NOMO-1 treated with dmso at 0.1 percent for 144 hours (cell line): ENCODE data around the gene GNA12.
"Not testable (repeated sequence)": the region's sequence is repeated elsewhere in the genome, so short reads cannot be mapped to it uniquely, and the experiment has no call there.

Experiments used
- DNase-seq: peaks from one replicate; lab custom pipeline; 2025; ENCODE audit not compliant: unreplicated experiment; lab: John Stamatoyannopoulos, UW

Gene GNA12

DNA sequence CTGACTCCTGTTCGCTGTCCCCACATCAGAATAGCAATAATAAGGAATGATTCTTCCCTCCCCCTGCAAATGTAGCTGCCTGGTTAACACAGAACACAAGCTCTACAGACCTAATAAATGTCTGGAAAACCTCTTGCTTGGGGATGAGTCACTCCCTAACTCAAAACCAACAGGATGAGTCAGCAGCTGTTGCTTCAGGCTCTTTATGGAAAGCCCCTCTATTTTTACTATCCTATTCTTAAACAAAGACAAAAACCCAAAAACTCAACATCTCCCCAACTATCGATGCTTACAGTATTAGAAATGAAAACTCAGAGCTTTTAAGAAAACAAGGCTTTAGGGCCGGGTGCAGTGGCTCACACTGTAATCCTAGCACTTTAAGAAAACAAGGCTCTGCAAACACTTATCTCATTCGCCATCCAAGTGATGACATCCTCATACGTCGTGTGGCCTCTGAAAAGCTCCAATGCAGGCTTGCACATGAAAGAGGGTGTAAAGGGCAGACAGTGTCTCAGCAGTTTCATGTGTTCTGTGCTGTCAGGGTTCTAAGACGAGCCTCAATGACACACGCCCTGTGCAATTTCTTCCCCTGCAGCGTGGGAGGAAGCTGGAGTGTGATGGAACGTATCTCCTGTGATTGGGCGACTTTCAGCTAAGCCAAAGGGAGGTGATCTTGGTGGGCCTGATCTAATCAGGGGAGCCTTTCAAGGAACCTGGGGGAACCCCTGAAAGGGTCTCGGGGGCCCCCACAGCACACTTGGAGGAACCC lies 86.0 kb downstream of the GNA12 start:
- peak; percentile 87 for DNase-seq

DNA sequence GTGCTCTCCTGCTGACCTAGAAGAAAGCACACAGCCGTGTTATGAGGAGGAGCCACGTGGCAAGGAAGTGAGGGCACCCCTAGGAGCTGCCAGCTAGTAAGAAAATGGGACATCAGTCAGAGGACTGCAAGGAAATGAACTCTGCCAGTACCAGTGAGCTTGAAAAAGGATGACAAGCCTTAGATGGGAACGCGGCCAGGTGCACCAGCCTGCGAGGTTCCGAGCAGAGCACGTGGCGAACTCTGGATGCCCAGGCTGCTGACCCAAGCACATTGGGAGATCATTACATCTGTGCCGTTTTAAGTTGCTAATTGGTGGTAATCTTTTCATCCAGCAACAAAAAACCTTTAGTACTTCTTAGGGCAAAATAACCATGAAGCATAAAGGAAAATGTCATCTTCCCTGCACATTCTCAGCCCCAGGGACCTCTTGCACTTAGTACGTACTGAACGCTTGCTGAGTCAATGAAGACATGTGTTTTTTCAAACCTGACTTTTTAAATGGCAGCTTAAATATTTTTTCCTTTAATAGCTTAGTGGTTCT lies 86.7 kb downstream of the GNA12 start:
- DNase-seq: no peak

- DNase-seq: no peak
Measured at GRCh38 chr7:2755531-2755930, 88.6 kb downstream of the GNA12 start.

- DNase-seq: no peak
Measured at GRCh38 chr7:2754912-2755311, 89.2 kb downstream of the GNA12 start.

- DNase-seq: no peak
Measured at GRCh38 chr7:2754086-2754485, 90.0 kb downstream of the GNA12 start.

DNA sequence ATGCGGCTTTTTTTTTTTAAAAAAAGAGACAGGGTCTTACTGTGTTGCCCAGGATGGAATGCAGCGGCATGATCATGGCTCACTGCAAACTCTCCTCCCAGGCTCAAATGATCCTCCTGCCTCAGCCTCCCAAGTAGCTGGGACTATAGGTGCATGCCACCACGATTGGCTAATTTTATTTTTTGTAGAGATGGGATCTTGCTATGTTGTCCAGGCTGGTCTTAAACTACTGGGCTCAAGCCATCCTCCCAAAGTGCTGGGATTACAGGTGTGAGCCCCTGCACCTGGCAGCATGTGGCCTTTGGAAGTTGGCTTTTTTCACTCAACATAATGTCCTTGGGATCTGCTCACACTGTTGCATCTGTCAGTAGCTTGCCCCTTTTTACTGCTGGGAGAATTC lies 91.0 kb downstream of the GNA12 start:
- no peak for DNase-seq

DNA sequence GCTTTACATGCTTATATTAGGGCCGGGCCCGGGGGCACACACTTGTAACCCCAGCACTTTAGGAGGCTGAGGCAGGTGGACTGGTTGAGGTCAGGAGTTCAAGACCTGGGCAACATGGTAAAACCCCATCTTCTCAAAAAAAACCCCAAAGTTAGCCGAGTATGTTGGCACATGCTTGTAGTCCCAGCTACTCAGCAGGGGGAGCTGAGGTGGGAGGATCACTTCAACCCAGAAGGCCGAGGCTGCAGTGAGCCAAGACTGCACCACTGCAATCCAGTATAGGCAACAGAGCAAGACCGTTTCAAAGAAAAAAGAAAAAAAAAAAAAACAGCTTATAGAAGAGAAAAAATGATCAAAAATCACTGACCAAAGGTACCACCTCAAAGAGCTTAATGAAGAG lies 93.0 kb downstream of the GNA12 start:
- no peak for DNase-seq

GRCh38 chr7:2750004-2750407 lies 94.1 kb downstream of the GNA12 start:
- no peak for DNase-seq

- DNase-seq: not testable (repeated sequence)
Measured at GRCh38 chr7:2748684-2749083, 95.4 kb downstream of the GNA12 start.

DNA sequence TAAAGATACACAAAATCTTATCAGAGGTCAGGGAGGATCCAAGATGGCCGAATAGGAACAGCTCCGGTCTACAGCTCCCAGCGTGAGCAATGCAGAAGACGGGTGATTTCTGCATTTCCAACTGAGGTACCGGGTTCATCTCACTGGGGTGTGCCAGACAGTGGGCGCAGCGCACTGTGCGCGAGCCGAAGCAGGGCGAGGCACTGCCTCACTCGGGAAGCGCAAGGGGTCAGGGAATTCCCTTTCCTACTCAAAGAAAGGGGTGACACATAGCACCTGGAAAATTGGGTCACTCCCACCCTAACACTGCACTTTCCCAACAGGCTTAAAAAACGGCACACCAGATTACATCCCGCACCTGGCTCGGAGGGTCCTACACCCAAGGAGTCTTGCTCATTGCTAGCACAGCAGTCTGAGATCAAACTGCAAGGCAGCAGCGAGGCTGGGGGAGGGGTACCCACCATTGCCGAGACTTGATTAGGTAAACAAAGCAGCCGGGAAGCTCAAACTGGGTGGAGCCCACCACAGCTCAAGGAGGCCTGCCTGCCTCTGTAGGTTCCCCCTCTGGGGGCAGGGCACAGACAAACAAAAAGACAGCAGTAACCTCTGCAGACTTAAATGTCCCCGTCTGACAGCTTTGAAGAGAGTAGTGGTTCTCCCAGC lies 100.5 kb downstream of the GNA12 start:
- DNase-seq: not testable (repeated sequence)

DNA sequence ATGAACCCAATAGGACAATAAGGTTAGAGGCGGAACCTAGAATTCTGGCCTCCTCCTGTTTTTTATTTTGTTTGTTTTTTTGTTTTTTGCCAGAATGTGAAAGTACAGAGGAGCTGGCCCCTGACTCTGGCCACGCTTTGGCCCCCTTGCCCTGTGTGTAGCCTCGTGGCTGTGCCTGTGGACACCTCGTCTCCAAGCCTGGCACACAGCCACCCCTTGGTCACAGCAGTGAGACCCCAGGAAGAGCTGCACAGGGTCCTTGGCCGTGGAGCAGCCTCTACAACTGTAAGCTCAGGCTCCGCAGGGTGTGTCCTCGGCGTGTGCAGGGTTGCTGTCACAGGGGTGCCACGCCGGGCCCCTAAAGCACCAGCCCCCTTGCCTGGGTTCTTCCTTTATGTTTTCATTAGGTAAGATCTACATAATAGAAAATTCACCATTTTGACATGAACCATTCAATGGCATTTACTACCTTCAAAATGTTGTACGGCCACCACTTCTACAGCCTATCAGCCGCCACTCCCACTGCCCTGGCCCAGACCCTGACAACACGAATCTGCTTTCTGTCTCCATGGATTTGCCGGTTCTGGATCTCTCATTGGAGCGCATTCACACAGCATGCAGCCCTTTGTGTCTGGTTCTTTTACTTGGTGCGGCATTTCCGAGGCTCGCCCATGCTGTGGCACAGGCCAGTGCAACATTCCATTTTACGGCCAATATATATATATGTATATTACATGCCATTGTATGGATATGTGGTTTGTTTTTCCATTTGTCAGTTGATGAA lies 105.2 kb downstream of the GNA12 start:
- DNase-seq: no peak

DNA sequence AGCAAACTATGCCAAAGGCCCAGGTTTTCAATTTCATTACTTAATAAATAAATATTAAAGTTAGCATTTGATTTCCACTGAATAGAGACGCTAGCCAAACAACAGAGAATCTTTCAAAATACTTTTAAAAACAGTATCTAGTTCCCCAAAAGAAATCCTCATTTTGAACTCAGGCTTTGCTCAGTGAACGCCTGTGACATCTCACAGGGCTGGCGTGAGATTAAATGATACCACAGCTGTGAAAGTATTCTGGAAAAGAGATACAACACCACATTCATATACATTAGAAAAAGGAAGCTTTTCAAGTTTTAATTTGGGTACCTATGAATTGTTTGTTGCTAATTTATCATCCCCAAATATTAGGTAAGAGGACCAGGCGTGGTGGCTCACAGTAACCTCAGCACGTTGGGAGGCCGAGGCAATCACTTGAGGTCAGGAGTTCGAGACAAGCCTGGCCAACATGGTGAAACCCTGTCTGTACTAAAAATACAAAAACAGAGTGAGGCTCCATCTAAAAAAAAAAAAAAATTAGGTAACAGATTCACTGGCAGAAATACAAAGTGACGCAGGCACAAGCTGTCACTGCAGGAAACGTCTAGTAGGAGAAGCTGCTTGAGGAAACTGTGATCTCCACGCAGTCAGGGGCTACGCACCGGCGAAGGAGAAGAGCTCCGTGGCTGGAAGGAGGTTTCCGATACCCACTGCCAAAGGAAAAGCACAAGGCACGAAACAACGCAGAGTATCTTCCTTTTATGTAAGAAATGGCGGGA lies 106.2 kb downstream of the GNA12 start:
- peak; percentile 56 for DNase-seq

DNA sequence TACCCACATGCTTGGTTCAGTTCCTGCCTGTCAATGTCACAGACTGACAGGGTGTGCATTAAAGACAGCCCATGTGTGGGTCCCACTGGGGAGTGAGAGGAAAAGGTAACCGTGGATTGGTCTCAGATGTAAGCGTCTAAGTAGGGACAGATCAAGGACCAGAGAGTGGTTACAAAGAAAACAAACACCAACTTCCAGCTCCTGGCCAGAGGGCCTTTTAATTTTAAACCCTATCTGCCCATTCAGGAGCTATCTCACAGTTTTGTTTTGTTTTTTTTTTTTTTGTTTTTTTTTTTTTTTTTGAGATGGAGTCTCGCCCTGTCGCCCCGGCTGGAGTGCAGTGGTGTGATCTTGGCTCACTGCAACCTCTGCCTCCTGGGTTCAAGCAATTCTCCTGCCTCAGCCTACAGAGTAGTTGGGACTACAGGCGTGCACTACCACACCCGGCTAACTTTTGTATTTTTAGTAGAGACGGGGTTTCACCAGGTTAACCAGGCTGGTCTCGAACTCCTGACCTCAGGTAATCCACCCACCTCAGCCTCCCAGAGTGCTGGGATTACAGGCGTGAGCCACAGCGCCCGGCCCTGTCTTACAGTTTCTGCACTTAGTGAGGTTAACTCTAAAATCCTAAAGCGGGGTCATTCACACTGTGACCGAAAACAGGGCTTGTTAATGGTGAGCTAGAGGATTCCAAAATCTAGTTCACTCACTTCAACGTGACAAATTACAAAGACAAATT lies 106.9 kb downstream of the GNA12 start:
- not testable (repeated sequence) for DNase-seq

DNA sequence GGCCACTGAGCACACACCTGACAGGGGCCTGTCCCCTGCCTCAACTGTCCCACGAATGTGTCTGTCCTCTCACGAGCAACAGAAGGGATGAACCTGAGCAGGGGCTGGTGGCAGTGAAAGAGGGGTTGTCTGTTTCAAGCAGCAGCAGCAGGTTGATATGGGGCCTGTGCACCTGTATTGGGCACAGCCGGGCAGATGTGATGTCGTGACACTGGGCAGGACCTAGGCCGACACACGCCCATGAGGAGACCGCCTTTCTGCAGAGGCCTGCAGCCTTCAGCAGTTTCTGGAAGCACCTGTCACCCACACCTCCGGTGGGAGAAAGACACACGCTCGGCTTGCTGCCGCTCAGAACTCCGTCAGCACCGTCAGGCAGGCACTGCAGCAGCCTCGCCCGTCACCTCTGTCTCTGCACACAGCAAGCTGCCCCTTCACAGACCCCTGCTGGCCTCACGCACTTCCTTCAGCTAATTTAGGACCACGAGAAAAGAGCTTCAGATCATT lies 107.6 kb downstream of the GNA12 start:
- DNase-seq: no peak

DNA sequence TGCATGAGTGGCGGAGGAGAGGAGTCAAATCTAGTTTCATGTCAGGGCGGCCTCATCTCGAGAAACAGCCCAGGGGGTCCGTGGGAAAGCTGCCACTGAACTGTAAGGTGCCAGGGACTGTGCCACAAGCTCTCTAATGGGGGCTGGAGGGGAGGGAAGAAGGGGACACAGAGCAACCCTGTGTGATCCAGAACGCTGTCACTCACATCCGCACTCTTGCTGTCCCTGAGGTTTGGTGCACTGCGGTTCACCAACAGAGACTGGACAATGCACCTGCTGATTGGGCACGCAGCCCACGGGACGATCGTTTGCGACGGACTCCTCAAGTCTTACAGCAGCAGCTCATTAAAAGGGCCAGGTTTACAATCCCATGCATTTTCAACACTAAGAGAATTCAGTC lies 108.4 kb downstream of the GNA12 start:
- no peak for DNase-seq

- peak; percentile 99 for DNase-seq
Measured at GRCh38 chr7:2734751-2735571, 109.1 kb downstream of the GNA12 start.

DNA sequence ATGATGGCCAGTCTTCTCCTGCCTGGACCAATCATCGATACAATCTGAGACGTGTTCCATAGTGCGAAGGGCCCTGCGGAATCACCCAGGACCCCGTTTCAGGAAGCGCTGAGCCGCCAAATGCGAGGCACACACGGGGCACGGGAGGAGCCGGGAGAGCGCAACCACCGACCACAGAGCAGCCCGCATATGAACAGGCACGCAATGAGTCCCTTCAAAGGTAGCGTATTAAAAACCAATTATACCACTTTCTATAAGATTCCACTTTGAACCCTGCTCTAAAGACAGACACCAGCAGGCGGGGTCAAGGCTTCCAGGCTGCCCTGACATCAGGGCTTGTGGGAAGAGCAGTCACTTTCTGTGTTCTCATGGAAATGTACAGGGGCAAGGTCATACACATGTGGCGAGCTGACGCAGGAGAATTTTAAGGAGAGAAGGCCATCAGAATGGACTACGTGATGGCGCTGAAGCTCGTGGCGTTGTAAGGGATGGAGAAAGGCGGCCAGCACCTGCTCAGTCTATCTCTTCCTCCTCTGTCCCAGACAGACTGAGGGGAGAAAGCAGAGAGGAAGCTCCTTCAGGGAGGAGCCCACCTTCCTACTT lies 109.9 kb downstream of the GNA12 start:
- DNase-seq: no peak

- no peak for DNase-seq
Measured at GRCh38 chr7:2732959-2733584, 111.0 kb downstream of the GNA12 start.
